NCI-H446 treated with DMSO at 0.1 percent for 48 hours (cell line): ENCODE measurements around the gene GRK4.
A peak's percentile ranks its signal among the peaks of the same experiment; 100 is the strongest.
"Not testable (repeated sequence)": the region's sequence is repeated elsewhere in the genome, so short reads cannot be mapped to it uniquely, and the experiment has no call there.

Experiments used
- DNase-seq: peaks from one replicate; lab custom pipeline; 2025; lab: John Stamatoyannopoulos, UW

GRK4 gene

GRCh38 chr4:2963175-2963965, at the start of gene GRK4, which contains the start of gene NOP14:
GRK4 (plus strand) TSS chr4:2963571; CDS start chr4:2964071, 500 bp downstream.
NOP14 (minus strand) TSS chr4:2963406; CDS start chr4:2963319, 87 bp downstream.
- peak; percentile 89 for DNase-seq

GRCh38 chr4:2914256-2915126, 48.9 kb upstream of the GRK4 start:
- DNase-seq, result no peak

DNA sequence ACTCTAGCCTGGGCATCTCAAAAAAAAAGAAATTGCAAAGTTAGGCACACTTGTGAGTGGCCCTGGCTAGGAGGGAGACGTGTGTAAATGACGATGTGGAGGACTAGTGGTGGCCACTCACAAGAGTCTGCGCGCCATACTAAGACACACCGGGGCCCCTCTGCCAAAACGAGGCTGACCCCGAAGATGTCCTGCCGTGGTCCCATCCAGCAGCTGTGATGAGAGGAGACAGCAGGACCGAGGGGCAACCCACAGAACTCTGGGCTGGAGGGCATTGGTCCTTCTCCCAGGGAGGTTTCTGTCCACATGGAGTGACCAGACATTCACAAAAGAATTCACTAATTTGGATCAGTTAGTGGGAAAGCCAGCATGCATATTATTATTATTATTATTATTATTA, 47.6 kb upstream of the GRK4 start:
- DNase-seq, result no peak

GRCh38 chr4:2916696-2917095, 46.7 kb upstream of the GRK4 start:
- DNase-seq, result not testable (repeated sequence)

GRCh38 chr4:2918300-2918699, 45.1 kb upstream of the GRK4 start:
- DNase-seq, result not testable (repeated sequence)

GRCh38 chr4:2918714-2919113, 44.7 kb upstream of the GRK4 start:
- not testable (repeated sequence) for DNase-seq

DNA sequence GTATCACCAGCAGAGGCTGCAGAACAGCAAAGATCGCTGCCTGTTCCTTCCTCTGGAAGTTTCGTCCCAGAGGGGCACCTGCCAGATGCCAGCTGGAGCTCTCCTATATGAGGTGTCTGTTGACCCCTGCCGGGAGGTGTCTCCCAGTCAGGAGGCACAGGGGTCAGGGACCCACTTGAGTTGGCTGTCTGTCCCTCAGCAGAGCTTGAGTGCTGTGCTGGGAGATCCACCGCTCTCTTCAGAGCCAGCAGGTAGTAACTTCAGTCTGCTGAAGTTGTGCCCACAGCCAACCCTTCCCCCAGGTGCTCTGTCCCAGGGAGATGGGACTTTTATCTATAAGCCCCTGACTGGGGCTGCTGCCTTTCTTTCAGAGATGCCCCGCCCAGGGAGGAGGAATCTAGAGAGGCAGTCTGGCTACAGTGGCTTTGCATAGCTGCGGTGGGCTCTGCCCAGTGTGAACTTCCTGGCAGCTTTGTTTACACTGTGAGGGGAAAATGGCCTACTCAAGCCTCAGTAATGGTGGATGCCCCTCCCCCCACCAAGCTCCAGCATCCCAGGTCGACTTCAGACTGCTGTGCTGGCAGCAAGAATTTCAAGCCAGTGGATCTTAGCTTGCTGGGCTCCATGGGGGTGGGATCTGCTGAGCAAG, 40.8 kb upstream of the GRK4 start:
- not testable (repeated sequence) for DNase-seq

DNA sequence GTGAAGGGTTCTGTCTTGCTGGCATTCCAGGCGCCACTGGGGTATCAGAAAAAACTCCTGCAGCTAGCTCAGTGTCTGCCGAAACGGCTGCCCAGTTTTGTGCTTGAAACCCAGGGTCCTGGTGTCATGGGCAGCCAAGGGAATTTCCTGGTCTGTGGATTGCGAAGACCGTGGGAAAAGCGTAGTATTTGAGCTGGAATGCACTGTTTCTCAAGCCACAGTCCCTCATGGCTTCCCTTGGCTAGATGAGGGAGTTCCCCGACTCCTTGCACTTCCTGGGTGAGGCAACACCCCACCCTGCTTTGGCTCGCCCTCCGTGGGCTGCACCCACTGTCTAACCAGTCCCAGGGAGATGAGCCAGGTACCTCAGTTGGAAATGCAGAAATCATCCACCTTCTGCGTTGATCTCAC, 40.2 kb upstream of the GRK4 start:
- DNase-seq, result no peak

DNA sequence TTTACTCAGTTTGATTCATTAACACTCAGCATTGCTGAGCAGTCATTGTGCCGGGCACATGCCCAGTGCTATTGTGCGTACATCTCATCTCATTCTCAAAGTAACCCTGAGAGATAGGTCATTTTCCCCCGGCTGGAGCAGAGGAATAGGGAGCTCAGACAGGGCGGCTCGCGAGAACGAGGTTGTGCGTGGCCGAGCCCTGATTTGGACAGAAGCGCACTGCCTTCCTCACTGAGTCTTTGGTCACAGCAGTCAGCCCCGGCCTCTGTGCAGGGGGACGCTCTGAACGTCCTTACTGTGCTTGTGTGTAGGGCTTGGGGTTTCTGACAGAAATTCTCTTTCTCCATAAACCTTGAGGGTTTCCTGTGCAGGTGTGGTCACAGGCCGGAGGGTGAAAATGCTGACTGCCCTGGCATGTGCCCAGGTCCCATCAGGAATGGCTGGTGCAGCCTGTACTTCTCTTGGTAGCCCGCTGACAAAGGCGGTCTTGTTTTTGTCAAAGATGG, 39.6 kb upstream of the GRK4 start:
- no peak for DNase-seq

DNA sequence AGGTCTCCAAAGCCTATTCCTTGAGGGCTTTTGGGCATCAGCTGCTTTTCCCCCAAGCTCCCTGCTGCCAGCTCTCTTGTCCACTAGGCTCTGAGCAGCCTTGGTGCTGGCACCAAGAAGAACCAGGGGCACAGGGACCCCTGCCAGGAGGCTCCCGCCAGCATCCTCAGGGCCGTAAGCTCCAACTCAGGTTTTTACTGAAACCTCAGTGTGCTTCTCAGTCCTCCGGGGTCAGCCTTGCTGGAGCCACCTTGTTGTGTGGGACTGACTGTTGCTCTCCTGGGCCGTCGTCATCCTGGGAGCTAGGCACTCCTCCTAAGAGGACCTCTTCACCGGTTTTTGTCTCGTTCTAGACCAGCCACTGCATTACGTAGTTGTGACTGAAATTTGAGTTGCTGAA, 39.1 kb upstream of the GRK4 start:
- no peak for DNase-seq

DNA sequence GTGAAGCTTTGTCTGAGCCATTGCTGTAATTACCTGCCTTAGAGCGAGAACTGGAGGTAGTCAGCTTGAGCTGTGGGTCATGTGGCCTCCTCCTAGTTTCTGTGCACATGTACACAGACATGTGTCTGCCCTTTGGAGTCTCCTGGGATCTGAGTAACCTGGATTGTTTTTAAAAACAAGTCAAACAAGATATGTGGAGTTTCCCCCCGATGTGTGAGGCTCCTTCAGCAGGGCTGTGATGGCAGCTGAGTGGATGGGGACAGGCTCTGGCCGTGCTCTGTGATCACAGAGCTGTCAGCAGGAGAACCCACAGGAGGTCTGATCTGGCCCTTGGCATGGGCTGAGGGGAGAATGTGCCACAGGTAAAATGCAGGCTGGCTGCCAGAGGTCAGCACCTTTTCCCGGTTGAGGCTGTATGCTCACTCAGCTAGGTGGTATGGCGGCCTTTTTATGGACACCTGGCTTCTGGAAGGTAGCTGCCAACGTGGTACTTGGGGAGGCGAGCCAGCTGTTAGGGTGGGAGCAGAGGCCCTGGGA, 38.5 kb upstream of the GRK4 start:
- no peak for DNase-seq

DNA sequence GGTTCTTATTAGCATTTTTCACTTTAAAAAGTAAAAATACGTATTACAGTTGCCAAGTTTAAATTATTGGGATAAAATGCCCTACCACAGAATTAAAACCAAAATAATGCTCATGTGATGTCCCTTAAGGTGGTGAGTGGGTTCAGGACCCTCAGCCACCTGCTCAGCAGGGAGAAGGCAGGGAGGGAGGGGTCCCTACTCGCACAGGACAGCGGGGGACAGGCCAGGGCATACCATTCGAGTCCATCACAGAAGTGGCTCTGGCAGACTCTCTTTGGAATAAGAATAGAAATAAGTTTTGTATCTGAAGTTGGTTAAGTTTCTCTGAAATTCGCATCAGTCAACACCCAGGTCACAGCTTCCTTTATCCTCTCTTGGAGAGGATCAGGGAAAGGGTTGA, 37.9 kb upstream of the GRK4 start:
- DNase-seq, result no peak

DNA sequence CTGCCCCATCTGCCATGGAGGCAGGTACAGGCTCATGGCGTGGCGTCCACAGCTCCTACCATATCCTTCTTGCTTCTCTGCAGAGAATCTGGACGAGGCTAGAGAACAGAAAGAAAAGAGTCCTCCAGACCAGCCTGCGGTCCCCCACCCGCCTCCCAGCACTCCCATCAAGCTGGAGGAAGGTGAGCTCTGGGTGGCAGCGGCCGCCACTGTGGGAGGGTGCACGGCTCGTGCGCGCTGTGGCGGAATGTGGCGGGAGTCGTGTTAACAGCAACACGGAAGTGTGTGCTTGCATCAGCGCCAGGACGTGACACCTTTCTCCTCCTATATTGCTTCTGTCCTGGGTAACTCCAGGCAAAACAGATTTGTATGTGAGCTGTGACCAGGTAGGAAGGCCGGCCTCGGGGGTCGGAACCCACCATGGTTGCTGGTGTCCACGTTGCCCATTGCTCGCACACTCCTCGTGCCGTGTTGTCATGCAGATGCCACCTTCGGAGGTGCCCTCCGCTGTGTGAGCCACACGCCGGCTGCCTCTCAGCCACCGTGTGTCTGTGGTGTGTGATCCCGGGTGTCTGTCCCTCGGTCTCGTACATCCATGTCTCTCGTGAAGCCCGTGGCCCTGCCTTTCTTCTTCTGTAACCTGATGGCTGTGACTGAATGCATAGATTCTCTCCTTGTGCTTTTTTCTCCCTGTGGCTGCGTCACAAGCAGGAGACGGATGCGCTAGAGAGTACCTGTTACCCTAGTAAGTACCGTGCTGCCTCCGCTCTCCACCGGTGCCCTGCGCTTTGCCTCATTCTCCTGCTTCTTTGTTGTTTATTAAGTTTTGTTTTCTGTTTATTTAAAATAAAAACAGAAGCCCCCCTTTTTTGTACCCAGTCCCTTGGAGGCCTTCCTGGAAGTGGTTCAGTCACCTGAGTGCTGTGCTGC, 37.2 kb upstream of the GRK4 start:
- no peak for DNase-seq

DNA sequence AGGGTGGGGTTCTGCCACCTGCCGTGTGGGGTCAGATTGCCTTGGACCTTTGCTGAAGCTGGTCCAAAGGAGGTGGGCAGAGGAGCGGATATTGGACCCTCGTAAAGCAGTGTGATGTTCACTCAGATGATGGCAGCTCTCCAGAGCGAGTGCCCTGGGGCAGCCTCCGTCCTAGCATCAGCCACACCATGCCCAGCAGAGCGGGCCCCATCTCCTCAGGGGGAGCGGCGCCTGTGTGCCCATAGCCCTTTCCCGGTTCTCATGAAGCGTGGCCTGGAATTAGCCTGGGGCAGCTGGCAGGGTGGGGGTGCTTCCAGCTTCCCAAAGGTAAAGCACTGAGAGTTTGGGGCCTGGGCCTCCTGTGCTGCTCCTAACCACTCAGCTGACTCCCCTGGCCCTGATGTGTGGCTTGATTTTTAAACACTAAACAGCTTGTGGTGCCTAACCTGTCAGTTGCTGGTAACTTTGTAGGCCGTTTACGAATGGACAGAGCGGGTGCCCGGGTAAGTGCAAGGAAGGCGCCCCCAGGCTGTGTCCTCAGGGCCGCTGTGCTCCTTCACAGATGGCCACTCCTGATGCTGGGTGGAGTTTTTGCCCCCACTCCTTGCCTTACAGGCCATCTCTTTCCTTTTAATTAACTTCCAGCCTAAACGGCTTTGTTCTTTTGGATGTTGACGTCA, 36.2 kb upstream of the GRK4 start:
- DNase-seq, result no peak

GRCh38 chr4:2927696-2928075, 35.7 kb upstream of the GRK4 start:
- DNase-seq, result no peak

- DNase-seq, result no peak
Observed at GRCh38 chr4:2928242-2929176, 34.9 kb upstream of the GRK4 start.

DNA sequence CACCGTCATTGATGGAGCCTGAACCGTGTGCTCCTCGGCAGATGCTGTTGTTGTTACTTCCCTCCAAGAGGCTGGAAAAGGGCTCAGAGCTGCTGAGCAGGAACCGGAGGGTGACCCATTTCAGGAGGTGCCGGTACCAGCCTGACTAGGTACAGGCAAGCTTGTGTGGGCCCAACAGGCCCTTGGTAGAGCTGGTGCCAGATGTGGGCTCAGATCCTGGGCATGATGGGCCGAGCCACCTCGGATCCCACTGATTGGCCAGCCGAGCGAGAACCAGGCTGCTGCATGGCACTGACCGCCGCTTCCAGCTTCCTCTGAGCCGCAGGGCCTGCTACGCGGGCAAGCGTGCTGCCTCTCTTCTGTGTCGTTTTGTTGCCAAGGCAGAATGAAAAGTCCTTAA, 33.9 kb upstream of the GRK4 start:
- no peak for DNase-seq

GRCh38 chr4:2930135-2930757, 33.1 kb upstream of the GRK4 start:
- no peak for DNase-seq
